Nephron (organoid): Measurements from ENCODE around the gene MEI4.

Experiments
- H3K27ac Mint-ChIP-seq, 3 experiments: 2 replicates each; pipeline ENCODE4 v1.8.0; 2020; ENCODE audit warnings: mixed read lengths in 3 of 3, mild to moderate bottlenecking in 2 of 3, moderate library complexity in 1 of 3
- H3K27me3 Mint-ChIP-seq: 2 replicates; pipeline ENCODE4 v1.8.0; 2021; ENCODE audit warnings: low read depth, mild to moderate bottlenecking, moderate library complexity, mixed read lengths
- H3K36me3 Mint-ChIP-seq: 2 replicates; pipeline ENCODE4 v1.8.0; 2020; ENCODE audit warnings: low read depth, mixed read lengths
- H3K4me1 Mint-ChIP-seq: 2 replicates; pipeline ENCODE4 v1.8.0; 2020; ENCODE audit warnings: mixed read lengths
- H3K4me3 Mint-ChIP-seq, 3 experiments: 2 replicates each; pipeline ENCODE4 v1.8.0; 2020; ENCODE audit warnings: mild to moderate bottlenecking in 3 of 3, mixed read lengths in 3 of 3, moderate library complexity in 2 of 3
- H3K9me3 Mint-ChIP-seq: 2 replicates; pipeline ENCODE4 v1.8.0; 2020; ENCODE audit warnings: mixed read lengths
- TF ChIP-seq, protein P1 (sequence below), 3 experiments: fragments of 200-600 bp; sonication (generic); IDR thresholded peaks; one replicate each; pipeline ENCODE4 v1.5.0; 2021; ENCODE audit warnings: antibody characterized with exemption in 3 of 3; ENCODE audit not compliant: unreplicated experiment in 3 of 3

Gene MEI4

DNA sequence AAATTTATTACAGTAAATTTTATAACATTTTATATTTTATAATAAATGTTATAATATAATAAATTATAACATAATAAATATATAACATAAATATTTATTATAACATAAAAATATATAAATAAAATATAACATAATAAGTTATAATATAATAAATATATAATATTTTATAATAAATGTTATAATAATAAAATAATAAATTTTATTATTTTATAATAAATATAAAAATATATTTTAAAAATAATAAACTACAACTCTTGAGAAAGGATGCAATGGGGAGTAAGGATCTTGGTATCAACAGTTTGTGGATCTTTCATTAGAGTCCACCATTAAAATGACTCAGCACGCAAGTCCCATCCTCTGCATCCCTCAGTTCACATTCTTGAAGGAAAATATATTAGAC is 312.6 kb downstream of the MEI4 start:
- no peaks in the 10 kb centered on the region for H3K27me3 Mint-ChIP-seq
- TF ChIP-seq, protein P1, sequence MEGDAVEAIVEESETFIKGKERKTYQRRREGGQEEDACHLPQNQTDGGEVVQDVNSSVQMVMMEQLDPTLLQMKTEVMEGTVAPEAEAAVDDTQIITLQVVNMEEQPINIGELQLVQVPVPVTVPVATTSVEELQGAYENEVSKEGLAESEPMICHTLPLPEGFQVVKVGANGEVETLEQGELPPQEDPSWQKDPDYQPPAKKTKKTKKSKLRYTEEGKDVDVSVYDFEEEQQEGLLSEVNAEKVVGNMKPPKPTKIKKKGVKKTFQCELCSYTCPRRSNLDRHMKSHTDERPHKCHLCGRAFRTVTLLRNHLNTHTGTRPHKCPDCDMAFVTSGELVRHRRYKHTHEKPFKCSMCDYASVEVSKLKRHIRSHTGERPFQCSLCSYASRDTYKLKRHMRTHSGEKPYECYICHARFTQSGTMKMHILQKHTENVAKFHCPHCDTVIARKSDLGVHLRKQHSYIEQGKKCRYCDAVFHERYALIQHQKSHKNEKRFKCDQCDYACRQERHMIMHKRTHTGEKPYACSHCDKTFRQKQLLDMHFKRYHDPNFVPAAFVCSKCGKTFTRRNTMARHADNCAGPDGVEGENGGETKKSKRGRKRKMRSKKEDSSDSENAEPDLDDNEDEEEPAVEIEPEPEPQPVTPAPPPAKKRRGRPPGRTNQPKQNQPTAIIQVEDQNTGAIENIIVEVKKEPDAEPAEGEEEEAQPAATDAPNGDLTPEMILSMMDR (IDR thresholded peaks at IDR 0.05; ENCODE audit: unreplicated experiment in 3 of 3), result no peak
- no peak overlapping the region for H3K27ac Mint-ChIP-seq
- H3K4me1 Mint-ChIP-seq, result no peaks in the 10 kb centered on the region
- peaks cover 8% of the 10 kb centered on the region for H3K9me3 Mint-ChIP-seq
- no peaks in the 10 kb centered on the region for H3K36me3 Mint-ChIP-seq
- H3K4me3 Mint-ChIP-seq, result no peak overlapping the region

DNA sequence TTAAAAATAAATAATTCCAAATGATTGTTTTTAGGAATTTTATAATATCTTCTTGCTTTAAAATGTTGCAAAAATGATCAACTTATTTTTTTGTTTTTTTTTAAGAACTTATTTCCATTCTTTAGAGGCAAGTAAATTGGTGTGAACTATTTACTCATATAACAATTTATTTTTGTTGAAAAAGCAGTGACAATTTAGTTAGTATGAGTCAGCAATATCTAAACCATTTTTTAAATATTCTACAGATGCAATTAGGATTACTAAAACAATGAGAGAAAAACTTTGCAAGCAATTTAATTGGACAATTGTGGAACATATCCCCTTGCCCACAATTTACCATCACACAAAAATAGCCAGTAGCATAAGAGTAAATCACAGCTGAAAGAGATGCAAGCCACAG is 319.5 kb downstream of the MEI4 start:
- Mint-ChIP-seq H3K9me3 (no peaks in the 10 kb centered on the region), H3K36me3 (no peaks in the 10 kb centered on the region), H3K27me3 (no peaks in the 10 kb centered on the region), H3K4me3 (no peak overlapping the region), H3K27ac (no peak overlapping the region), H3K4me1 (no peaks in the 10 kb centered on the region)
- TF ChIP-seq, protein P1 (IDR thresholded peaks at IDR 0.05; ENCODE audit: unreplicated experiment in 3 of 3), result no peak
